NCI-H128 (cell line): Measurements from ENCODE around the gene TULP1.

Source experiments
- DNase-seq: peaks from one replicate; lab custom pipeline; 2025; ENCODE audit not compliant: unreplicated experiment; lab: John Stamatoyannopoulos, UW

TULP1 gene

GRCh38 chr6:35484921-35485392 is 27.7 kb downstream of the TULP1 start:
- DNase-seq = no peak

- DNase-seq = no peak
These were observed 28.6 kb downstream of the TULP1 start for GRCh38 chr6:35483893-35484645.

- DNase-seq = no peak
These were observed 29.2 kb downstream of the TULP1 start for GRCh38 chr6:35483490-35483889.

- DNase-seq = no peak
These were observed 29.6 kb downstream of the TULP1 start for GRCh38 chr6:35483062-35483461.

GRCh38 chr6:35481226-35481625 is 31.5 kb downstream of the TULP1 start:
- no peak for DNase-seq

GRCh38 chr6:35480176-35480575 is 32.5 kb downstream of the TULP1 start:
- no peak for DNase-seq

GRCh38 chr6:35478259-35478658 is 34.4 kb downstream of the TULP1 start:
- no peak for DNase-seq

GRCh38 chr6:35477551-35478179 is 35.0 kb downstream of the TULP1 start:
- DNase-seq = peak; percentile 70

GRCh38 chr6:35477028-35477427 is 35.7 kb downstream of the TULP1 start:
- DNase-seq = peak; percentile 53

- DNase-seq = no peak
These were observed 36.7 kb downstream of the TULP1 start for GRCh38 chr6:35476004-35476403.

- DNase-seq = no peak
These were observed 37.1 kb downstream of the TULP1 start for GRCh38 chr6:35475573-35475972.

- no peak for DNase-seq
These were observed 37.6 kb downstream of the TULP1 start for GRCh38 chr6:35474942-35475570.

- no peak for DNase-seq
These were observed 38.4 kb downstream of the TULP1 start for GRCh38 chr6:35474131-35474941.

- DNase-seq = no peak
These were observed 38.9 kb downstream of the TULP1 start for GRCh38 chr6:35473850-35474130.

GRCh38 chr6:35473075-35473849 is 39.4 kb downstream of the TULP1 start:
- DNase-seq = no peak

- no peak for DNase-seq
These were observed 40.8 kb downstream of the TULP1 start for GRCh38 chr6:35471836-35472345.

- DNase-seq = no peak
These were observed 42.0 kb downstream of the TULP1 start for GRCh38 chr6:35470663-35471120.

- no peak for DNase-seq
These were observed 42.7 kb downstream of the TULP1 start for GRCh38 chr6:35469751-35470662.

GRCh38 chr6:35468980-35469750 is 43.5 kb downstream of the TULP1 start:
- peak; percentile 6 for DNase-seq
